Esophagus squamous epithelium (tissue), 5 donors: ENCODE data around the gene SH3GL1. TPM values are rescaled to one million over a fixed set of nuclear protein-coding genes. Genes with fewer than 3 reads are reported as not detected.

ENCODE experiments used
- DNase-seq: peaks from one replicate; lab custom pipeline; 2025; lab: John Stamatoyannopoulos, UW
- H3K27ac ChIP-seq, 4 donors: fragments of 200-600 bp; sonication (generic); one replicate each; pipeline ENCODE4 v1.5.1; 2016 to 2019; ENCODE audit warnings: mild to moderate bottlenecking in 1 of 4
- H3K27me3 ChIP-seq, 4 donors: fragments of 200-600 bp; sonication (generic); 1 replicate in 3 of 4; 2 replicates in 1 of 4; pipeline versions ENCODE4 v1.5.1 to v1.6.0; 2017 to 2021; ENCODE audit warnings: antibody characterized with exemption in 1 of 4
- H3K36me3 ChIP-seq, 3 donors: fragments of 200-600 bp; sonication (generic); one replicate each; pipeline ENCODE4 v1.5.1; 2016 to 2019
- H3K4me1 ChIP-seq, 3 donors: fragments of 200-600 bp; sonication (generic); one replicate each; pipeline ENCODE4 v1.5.1; 2017 to 2019
- H3K4me3 ChIP-seq, 4 donors: fragments of 200-600 bp; sonication (generic); 1 replicate in 3 of 4; 2 replicates in 1 of 4; pipeline ENCODE4 v1.5.1; 2016 to 2019; ENCODE audit warnings: mild to moderate bottlenecking in 2 of 4, moderate library complexity in 1 of 4
- H3K9me3 ChIP-seq, 3 donors: fragments of 200-600 bp; sonication (generic); one replicate each; pipeline ENCODE4 v1.5.1; 2016 to 2019
- CTCF ChIP-seq, 6 experiments: fragments of 450-650 bp in 4 of 6; fragments of 200-600 bp in 2 of 6; sonication (generic) in 2 of 6; IDR thresholded peaks; one replicate each; pipeline ENCODE4 v1.5.1; 2016 to 2019; ENCODE audit warnings: antibody characterized with exemption in 6 of 6, mild to moderate bottlenecking in 4 of 6, moderate library complexity in 4 of 6
- POLR2A ChIP-seq, 4 donors: fragments of 450-650 bp; IDR thresholded peaks; one replicate each; pipeline ENCODE4 v1.6.1; 2017; ENCODE audit warnings: antibody characterized with exemption in 4 of 4, mild to moderate bottlenecking in 4 of 4, moderate library complexity in 3 of 4
- WGBS, 2 donors: methylation state at CpG; one replicate each; pipeline ENCODE4 v1.1.5; 2018; 5-methylcytosine and 5-hydroxymethylcytosine counted together
- intact Hi-C: fragments of 100-400 bp; cut with DNase I; formaldehyde crosslinking; loops from one replicate; pipeline ENCODE4 v1.15.0; 2022
- total RNA-seq, 4 donors: library from RNA; depleted of rRNA; stranded (reverse); fragments of >200 nt; gene quantifications; one replicate each; pipeline ENCODE4 v1.1.0, GENCODE V29; 2016
- donor health status: DM: yes; HTN: yes; CAD: no.

The SH3GL1 gene
- total RNA-seq, 4 donors from 2014 or later: 67.4 to 131 (median 91.2) TPM

- TF ChIP-seq CTCF (IDR thresholded peaks at IDR 0.05) (peak in 2 of 6 experiments; percentile 1 to 3), POLR2A (IDR thresholded peaks at IDR 0.05) (peak in 2 of 4 donors; percentile 31 to 57)
- 7 to 27% methylated on average over 3 to 8 of the region's 25 CpGs for WGBS, 2 donors
- H3K4me1 ChIP-seq: peaks cover 58 to 81% (median 65%) of the 10 kb centered on the region in 3 donors
- H3K4me3 ChIP-seq: peak overlapping the region; percentile 11 to 59 (median 35)
- intact Hi-C loops: no loop called here
- DNase-seq: no peak
- peak overlapping the region; percentile 89 to 96 (median 92) for H3K27ac ChIP-seq
- H3K9me3 ChIP-seq: no peaks in the 10 kb centered on the region
- H3K36me3 ChIP-seq: peaks cover 11 to 65% (median 23%) of the 10 kb centered on the region in 3 donors
- no peaks in the 10 kb centered on the region for H3K27me3 ChIP-seq
Observed at GRCh38 chr19:4369109-4369887, 31.0 kb downstream of the SH3GL1 start.

- Histone ChIP-seq H3K4me3 (peak overlapping the region in 2 of 4 donors; percentile 37 to 59), H3K4me1 (peaks cover 47 to 71% (median 54%) of the 10 kb centered on the region in 3 donors), H3K27ac (peak overlapping the region; percentile 89 to 96 (median 92)), H3K36me3 (peaks cover 21 to 76% (median 33%) of the 10 kb centered on the region in 3 donors), H3K27me3 (no peaks in the 10 kb centered on the region), H3K9me3 (no peaks in the 10 kb centered on the region)
- 27 to 32% methylated on average over 5 to 14 of the region's 19 CpGs for WGBS, 2 donors
- no peak for DNase-seq
- intact Hi-C loops: no loop called here
- TF ChIP-seq CTCF (IDR thresholded peaks at IDR 0.05): no peak
- no peak for TF ChIP-seq POLR2A (IDR thresholded peaks at IDR 0.05)
Observed at GRCh38 chr19:4368128-4368820, 32.1 kb downstream of the SH3GL1 start.

GRCh38 chr19:4367781-4368127, 32.6 kb downstream of the SH3GL1 start:
- DNase-seq: no peak
- no peak for TF ChIP-seq POLR2A (IDR thresholded peaks at IDR 0.05)
- TF ChIP-seq CTCF (IDR thresholded peaks at IDR 0.05): no peak
- Histone ChIP-seq H3K27ac (peak overlapping the region; percentile 89 to 96 (median 92)), H3K27me3 (no peaks in the 10 kb centered on the region), H3K4me1 (peaks cover 43 to 66% (median 49%) of the 10 kb centered on the region in 3 donors), H3K9me3 (no peaks in the 10 kb centered on the region), H3K4me3 (no peak overlapping the region), H3K36me3 (peaks cover 25 to 77% (median 37%) of the 10 kb centered on the region in 3 donors)
- 60% methylated on average over 1 of the region's 13 CpGs; no CpG with 5 or more reads in 1 of the 2 donors for WGBS, 2 donors
- intact Hi-C loops: no loop called here

GRCh38 chr19:4367336-4367723, 33.0 kb downstream of the SH3GL1 start:
- no peaks in the 10 kb centered on the region for H3K9me3 ChIP-seq
- intact Hi-C loops: no loop called here
- H3K27me3 ChIP-seq: no peaks in the 10 kb centered on the region
- peaks cover 29 to 77% (median 41%) of the 10 kb centered on the region in 3 donors for H3K36me3 ChIP-seq
- H3K27ac ChIP-seq: peak overlapping the region in 1 of 4 donors; percentile 92
- no peak overlapping the region for H3K4me3 ChIP-seq
- no peak for DNase-seq
- peaks cover 40 to 62% (median 45%) of the 10 kb centered on the region in 3 donors for H3K4me1 ChIP-seq
- 85 to 94% methylated on average over 3 to 5 of the region's 10 CpGs for WGBS, 2 donors
- no peak for TF ChIP-seq CTCF (IDR thresholded peaks at IDR 0.05)
- TF ChIP-seq POLR2A (IDR thresholded peaks at IDR 0.05): no peak
